GM19193 (cell line): ENCODE measurements around the gene FAM83F.

Source experiments
- POLR2A ChIP-seq: IDR thresholded peaks from 4 replicates; pipeline ENCODE4 v1.6.1; 2011; ENCODE audit not compliant: insufficient read depth, insufficient read length; ENCODE audit errors: extremely low read depth

Gene FAM83F

DNA sequence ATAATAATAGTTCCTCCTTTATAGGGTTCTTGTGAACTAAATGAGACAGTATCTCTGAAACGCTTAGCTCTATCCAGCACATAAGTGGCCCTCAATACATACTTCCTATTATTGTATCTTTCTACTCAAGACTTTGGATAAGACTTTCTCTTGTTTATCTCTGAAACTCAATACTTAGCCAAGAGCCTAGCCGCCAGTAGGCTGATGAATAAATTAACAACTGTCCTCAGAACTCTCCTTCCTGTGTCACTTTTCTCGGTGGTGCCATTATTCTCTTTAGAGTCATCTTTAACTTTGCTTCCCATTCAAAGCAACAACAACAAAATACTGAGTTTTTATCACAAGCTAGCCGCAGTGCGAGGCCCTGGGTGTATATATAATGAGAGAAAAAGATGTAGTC lies 86.9 kb downstream of the FAM83F start:
- TF ChIP-seq POLR2A, result no peak

DNA sequence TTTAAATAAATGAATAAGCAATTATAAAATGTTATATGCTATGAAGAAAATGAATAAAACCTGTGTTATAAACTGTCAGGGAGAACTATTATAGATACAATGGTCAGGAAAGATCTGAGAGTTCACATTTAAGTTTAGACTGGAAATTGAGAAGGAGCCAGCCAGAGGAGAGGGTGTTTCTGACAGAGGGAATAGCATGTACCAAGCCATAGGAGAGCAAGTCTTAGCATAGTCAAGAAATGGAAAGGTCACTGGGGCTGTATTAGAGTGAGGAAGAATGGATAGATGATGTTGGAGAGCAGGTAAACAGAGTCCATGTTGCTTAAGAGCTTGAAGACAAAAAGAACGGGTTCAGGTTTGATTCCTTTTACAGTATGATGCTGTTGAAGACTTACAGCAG lies 87.4 kb downstream of the FAM83F start:
- no peak for TF ChIP-seq POLR2A

DNA sequence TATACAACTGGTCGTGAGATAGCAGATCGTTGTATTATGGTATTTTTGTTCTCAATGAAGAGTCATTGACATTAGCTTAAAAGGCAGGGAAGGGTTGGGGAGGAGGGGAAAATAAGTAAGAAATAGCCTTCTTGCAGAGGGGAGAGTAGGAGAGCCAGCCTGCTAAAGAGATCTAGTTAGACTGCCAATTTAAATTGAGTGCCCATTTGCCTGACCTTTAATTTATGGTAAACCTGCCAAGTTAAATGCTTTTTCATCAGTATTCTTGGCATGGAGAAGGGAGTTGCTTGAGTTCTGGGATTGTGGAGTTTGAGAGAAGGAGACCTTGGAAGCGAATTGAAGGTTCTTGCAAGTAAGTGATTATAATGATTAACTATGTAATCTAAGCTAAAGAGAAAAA lies 89.0 kb downstream of the FAM83F start:
- no peak for TF ChIP-seq POLR2A

DNA sequence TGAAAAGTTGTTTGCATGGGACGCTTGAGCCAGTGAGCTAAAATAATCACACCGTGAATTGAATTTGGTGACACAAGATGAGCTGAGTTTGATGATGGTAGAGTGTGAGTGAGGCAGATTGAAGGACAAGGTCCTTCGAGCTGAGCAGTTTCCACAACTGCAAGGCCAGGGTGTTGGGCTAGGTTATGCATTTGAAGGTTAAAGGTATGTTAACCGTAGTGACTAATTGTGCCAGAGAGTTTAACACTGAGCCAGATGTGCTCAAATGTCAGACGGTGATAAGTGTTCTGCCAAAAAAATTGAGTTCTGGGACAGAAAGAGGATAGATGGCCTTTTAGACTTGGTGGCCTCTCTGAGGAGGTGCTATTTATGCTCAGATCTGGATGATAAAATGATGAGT lies 89.5 kb downstream of the FAM83F start:
- TF ChIP-seq POLR2A, result no peak

DNA sequence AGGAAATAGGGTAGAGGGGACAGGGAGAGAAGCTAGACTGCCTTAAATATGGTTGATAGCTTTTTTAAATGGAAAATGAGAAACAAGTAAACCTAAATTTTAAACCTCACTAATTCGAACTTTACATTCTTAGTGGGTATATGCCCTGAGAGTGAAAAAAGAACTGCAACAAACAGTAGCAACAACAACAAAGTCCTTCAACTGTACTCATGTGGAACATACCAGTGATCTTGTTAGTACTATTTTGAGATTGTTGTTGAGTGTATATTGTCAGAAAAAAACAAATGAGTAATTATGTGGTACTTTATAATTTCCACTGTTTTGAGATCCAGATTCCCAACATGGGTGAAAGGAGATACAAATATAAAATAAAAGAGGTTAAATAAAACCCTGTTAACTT lies 94.1 kb downstream of the FAM83F start:
- TF ChIP-seq POLR2A, result no peak
